GM03348 (cell line): ENCODE results near the gene MAPRE2.
"Not testable (repeated sequence)": the region's sequence is repeated elsewhere in the genome, so short reads cannot be mapped to it uniquely, and the experiment has no call there.

Experiments
- DNase-seq: peaks from one replicate; pipeline ENCODE4 v3.0.0; 2012; ENCODE audit warnings: low spot score

The MAPRE2 gene

DNA sequence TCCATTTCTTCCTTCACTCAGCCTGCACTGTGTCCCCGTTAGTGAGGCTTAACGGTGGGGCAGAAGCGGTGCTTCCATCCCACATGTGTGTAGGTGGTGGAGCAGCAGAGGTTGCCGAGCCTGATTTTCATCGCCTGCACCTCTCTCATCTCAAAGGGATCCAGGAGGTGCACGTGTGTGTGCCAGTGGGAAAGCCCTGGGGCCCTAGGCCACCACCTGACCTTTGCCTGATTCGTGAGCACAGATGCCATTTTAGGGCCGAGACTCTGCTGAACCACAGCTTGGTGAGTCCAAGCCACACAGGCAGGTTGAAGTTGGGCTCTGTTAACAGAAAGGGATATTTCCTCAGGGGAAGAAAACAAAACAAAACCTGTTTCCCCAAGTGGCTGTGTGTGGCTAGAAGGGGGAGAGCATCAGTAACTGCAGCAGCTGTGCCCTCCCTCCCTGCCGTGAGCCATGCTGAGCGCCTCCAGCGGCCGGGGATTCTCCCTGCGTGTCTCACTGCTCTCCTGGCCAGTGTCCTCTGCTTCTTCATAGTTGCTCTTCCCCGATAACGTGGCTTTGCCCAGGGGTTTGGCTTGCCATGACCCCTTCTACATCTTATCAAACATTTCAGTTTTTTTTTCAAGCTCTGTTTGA lies 81.5 kb downstream of the MAPRE2 start:
- no peak for DNase-seq

- no peak for DNase-seq
These were observed 82.6 kb downstream of the MAPRE2 start for GRCh38 chr18:35123811-35124210.

GRCh38 chr18:35127201-35127600 lies 86.0 kb downstream of the MAPRE2 start:
- no peak for DNase-seq

GRCh38 chr18:35128675-35129074 lies 87.5 kb downstream of the MAPRE2 start:
- no peak for DNase-seq

DNA sequence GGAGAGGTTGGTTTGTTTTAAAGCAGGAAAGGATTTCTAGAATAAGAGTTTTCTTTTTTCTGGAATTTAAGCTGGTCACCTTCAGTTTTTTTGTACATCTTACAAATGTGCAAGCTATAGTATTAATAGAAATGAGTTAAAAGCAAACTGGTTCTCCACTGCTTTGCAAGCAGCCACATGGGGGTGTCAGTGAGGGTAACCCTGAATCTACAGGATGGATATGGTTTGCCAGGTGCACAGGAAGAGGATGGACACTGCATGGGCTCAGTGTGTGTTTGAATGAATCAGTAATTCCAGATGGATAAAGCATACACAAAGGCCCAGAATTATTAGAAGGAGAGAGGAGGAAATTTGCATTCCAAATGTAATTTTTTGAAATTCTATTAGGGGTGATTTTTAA lies 89.0 kb downstream of the MAPRE2 start:
- no peak for DNase-seq

GRCh38 chr18:35131387-35132020 lies 90.3 kb downstream of the MAPRE2 start:
- no peak for DNase-seq

DNA sequence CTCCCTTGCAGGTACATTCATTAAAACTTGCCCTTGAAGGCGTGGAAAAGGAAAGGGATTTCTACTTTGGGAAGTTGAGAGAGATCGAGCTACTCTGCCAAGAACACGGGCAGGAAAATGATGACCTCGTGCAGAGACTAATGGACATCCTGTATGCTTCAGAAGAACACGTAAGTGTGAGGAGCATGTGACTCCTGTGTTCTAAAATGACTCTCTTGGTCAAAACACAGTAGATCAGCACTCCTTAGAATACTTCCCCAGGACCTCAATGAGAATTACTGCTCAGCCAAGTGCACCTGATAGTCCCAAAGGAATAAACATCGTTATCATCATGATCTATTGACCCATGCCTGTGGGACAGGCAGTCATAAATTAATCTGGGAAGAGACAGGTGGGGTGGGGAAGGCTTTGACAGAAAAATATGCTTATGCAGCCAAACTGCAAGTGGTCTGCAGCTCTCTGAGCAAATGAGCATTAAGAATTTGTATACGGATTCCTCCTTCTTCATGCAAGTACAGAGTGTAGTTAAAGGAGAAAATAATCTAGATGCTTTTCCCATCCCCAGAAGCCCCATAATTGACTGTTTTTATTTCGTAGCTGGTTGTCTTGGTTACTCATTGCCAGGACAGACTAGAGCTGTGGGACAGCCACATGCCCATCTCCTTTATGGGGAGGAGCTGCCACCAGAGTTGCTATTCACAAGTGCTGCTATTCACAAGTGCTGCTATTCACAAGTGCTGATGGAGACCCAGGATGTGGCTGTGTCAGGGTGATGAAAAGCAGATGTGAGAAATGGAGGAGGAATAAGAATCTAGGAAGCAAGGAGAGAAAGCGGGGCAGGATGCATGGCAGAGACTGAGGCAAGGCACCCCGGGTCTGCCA lies 91.0 kb downstream of the MAPRE2 start:
- no peak for DNase-seq

DNA sequence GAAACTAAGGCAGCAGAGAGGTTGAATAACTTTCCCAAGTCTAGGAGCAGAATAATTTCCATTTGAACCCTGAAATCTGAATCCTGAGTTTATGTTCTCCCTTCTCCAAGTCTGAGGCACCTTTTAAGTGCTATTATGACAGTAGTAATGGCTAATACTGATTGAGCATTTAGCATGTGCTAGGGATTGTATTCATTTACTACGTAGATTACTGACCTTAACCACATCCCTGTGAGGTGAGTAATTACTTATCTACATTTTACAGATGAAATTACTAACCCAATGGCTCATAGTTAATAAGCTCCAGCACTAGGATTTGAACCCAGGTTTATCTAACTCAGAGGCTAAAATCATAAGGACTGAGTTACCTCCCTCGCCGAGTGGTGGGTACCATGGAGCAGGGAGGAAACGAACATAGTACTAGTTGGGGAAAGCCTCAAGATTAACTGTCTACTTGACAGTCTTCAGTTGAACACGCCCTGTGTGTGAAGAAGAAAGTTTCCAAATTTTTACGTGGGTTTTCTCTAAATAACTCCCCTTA lies 93.0 kb downstream of the MAPRE2 start:
- DNase-seq = no peak

DNA sequence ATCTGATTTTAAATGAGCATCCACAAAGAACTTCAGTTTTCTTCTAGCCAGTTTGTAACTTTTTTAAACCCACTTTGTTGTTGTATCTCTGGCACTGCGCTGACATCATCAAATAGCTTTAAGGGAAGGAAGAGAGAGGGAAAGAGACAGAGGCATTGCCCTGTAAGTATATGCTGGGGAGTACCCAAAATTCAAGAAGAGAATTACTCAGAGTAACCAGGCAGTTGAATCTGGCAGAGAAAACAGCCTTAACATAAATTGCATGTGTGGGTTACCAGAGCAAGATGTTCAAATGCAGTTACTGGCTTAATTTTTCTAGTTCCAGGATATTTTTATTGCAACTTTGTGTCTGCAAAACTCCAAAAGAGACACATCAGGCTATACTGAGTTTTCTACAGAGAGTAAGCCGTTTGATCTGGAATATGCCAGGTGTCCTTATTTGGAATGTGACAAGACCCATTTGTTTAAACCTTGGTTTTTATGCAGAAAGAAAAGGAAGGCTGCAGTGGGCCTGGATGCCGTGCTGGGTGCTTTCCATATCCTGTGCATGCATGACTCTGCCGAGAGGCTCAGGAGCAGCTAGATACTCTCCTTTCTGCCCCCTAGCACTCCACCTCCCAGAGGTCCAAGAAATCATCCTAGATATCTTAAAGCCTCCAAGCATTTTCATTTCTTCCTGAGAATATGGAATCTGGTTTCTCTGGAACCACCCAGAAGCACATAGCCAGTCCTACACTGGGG lies 93.7 kb downstream of the MAPRE2 start:
- no peak for DNase-seq

- DNase-seq = no peak
These were observed 95.0 kb downstream of the MAPRE2 start for GRCh38 chr18:35136248-35136647.

DNA sequence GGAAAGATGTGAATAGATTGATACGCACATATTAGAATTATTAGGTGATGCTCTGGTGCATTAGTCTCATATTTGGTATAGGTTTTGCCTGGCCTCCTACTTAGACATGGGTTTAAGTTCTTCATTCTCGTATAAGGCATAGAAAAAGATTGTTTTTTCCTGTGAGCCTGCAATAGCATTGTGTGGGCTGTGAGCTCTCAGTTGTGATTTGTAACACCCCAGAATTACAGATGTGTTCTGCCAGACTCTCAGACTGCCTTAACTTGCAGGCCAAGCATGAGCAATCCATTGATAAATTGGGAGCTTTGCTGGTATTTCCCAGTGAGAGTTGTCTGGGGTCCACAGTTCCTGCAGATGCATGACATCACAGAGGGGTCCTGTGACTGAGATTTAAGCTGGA lies 95.7 kb downstream of the MAPRE2 start:
- DNase-seq = no peak

- no peak for DNase-seq
These were observed 96.4 kb downstream of the MAPRE2 start for GRCh38 chr18:35137632-35138031.

GRCh38 chr18:35138773-35139172 lies 97.6 kb downstream of the MAPRE2 start:
- no peak for DNase-seq

- DNase-seq = no peak
These were observed 98.3 kb downstream of the MAPRE2 start for GRCh38 chr18:35139517-35139916.

DNA sequence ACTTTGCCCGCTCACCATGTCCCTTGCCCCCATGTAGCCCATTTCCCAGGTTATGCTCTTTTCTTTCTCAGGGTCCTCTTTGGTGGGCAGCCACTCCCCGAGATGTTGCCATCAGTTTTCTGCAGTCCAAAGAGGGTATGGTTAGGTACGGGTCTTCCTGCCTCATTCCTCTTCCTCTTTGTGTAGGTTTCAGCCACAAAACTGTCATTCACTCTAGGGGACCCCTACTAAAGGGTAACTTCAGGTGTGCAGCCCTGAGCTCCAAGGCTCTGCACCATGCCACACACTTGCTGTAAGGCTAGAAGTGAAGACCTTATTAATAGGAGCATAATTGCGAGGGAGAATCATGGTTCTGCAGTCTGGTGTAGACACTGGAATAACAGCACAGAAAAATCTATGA lies 99.9 kb downstream of the MAPRE2 start:
- DNase-seq = no peak

- DNase-seq = no peak
These were observed 100.5 kb downstream of the MAPRE2 start for GRCh38 chr18:35141567-35142274.

GRCh38 chr18:35142275-35142615 lies 101.0 kb downstream of the MAPRE2 start:
- no peak for DNase-seq

- peak; percentile 71 for DNase-seq
These were observed 102.7 kb downstream of the MAPRE2 start for GRCh38 chr18:35143622-35144596.

GRCh38 chr18:35144698-35145097 lies 103.5 kb downstream of the MAPRE2 start:
- no peak for DNase-seq

GRCh38 chr18:35150195-35150594 lies 109.0 kb downstream of the MAPRE2 start:
- DNase-seq = not testable (repeated sequence)
